GM19238 (cell line): ENCODE measurements around the gene CSTA.

Source experiments
- DNase-seq: peaks from one replicate; pipeline ENCODE4 v3.0.0; 2011; ENCODE audit warnings: low spot score; ENCODE audit not compliant: insufficient read length

Gene CSTA

GRCh38 chr3:122377975-122378374, 52.9 kb downstream of the CSTA start:
- DNase-seq: no peak

GRCh38 chr3:122382888-122383666, 58.0 kb downstream of the CSTA start, which contains the start of gene MIX23:
TSS of gene MIX23 (minus strand) at chr3:122383231. CDS start at chr3:122383224, 7 bp downstream.
- DNase-seq: peak; percentile 61

GRCh38 chr3:122383771-122384697, 59.0 kb downstream of the CSTA start, which contains the start of gene FAM162A:
TSS of gene FAM162A (plus strand) at chr3:122384182. CDS start at chr3:122384266, 84 bp downstream.
- peak; percentile 82 for DNase-seq

GRCh38 chr3:122387709-122388108, 62.7 kb downstream of the CSTA start:
- DNase-seq: no peak

GRCh38 chr3:122389197-122389596, 64.1 kb downstream of the CSTA start:
- DNase-seq: no peak

- DNase-seq: no peak
Measured at GRCh38 chr3:122389892-122390291, 64.8 kb downstream of the CSTA start.

- no peak for DNase-seq
Measured at GRCh38 chr3:122390665-122391064, 65.6 kb downstream of the CSTA start.
